GM18870 (cell line): ENCODE data around the gene SLC7A7.
"Not testable (repeated sequence)": the region's sequence is repeated elsewhere in the genome, so short reads cannot be mapped to it uniquely, and the experiment has no call there.

Experiments
- ATAC-seq: cut with Tn5 transposase; IDR thresholded peaks from one replicate; pipeline ENCODE4 v1.9.1; 2021; ENCODE audit warnings: moderate library complexity; ENCODE audit not compliant: unreplicated experiment

The SLC7A7 gene

DNA sequence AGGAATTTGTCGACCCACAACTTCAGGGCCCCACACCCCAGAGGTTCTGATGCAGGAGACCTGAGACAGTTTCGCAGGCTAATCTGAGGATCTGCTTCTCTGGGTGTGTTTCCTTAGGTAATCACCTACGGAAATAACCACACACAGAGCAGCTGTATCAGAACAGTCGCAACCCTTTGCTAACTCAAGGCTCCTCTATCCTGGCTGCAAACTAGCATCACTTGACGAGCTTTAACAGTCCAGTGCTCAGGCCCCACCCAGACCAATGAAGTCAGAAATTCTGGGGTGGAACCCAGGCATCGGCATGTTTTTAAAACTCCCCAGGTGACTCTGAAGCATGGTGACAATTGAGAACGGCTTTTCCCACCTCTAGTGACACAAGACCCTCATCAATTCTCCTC lies 20.7 kb downstream of the SLC7A7 start:
- peak; percentile 39 for ATAC-seq

DNA sequence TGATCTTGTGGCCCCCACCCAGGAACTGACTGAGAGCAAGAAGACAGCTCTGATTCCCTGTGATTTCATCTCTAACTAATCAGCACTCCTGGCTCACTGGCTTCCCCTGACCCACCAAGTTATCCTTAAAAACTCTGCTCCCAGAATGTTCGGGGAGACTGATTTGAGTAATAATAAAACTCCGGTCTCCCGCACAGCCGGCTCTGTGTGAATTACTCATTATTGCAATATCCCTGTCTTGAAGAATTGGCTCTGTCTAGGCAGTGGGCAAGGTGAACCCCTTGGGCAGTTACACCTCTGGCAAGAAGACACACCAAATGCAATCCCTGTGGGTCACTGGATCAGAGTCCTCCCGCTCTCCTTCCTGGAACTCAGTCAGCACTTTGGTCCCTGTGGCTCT lies 21.3 kb downstream of the SLC7A7 start:
- no peak for ATAC-seq

DNA sequence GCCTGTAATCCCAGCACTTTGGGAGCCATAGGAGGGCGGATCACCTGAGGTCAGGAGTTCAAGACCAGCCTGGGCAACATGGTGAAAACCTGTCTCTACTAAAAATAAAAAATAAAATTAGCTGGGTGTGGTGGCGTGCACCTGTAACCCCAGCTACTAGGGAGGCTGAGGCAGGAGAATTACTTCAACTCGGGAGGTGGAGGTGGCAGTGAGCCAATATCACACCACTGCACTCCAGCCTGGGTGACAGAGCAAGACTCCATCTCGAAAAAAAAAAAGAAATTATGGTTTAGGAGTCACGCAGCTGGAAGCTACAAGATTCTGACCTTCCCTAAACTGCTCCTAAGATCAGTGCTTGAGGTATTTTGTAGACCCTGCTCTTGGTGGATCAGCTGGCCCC lies 21.7 kb downstream of the SLC7A7 start:
- not testable (repeated sequence) for ATAC-seq

DNA sequence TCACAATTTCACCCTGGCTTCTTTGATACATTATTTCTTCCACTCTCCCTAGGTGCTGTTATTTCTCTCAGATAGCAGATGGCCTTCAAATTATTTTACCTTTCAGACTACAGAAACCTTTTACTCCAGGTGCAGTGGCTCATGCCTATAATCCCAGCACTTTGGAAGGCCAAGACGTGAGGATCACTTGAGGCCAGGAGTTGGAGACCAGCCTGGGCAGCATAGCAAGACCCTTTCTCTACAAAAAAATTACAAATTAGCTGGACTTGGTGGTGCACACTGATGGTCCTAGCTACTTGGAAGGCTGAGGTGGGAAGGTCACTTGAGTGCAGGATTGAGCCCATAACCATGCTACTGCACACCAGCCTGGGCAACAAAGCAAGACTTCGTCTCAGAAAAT lies 23.1 kb downstream of the SLC7A7 start:
- ATAC-seq: no peak

- ATAC-seq: no peak
These were observed 23.9 kb downstream of the SLC7A7 start for GRCh38 chr14:22791301-22791700.

GRCh38 chr14:22786685-22787084 lies 28.6 kb downstream of the SLC7A7 start:
- ATAC-seq: no peak

GRCh38 chr14:22781301-22781991 lies 33.8 kb downstream of the SLC7A7 start:
- ATAC-seq: no peak

GRCh38 chr14:22780941-22781300 lies 34.3 kb downstream of the SLC7A7 start:
- no peak for ATAC-seq

GRCh38 chr14:22780105-22780679 lies 35.0 kb downstream of the SLC7A7 start:
- ATAC-seq: no peak

GRCh38 chr14:22778084-22778483 lies 37.2 kb downstream of the SLC7A7 start:
- ATAC-seq: no peak

DNA sequence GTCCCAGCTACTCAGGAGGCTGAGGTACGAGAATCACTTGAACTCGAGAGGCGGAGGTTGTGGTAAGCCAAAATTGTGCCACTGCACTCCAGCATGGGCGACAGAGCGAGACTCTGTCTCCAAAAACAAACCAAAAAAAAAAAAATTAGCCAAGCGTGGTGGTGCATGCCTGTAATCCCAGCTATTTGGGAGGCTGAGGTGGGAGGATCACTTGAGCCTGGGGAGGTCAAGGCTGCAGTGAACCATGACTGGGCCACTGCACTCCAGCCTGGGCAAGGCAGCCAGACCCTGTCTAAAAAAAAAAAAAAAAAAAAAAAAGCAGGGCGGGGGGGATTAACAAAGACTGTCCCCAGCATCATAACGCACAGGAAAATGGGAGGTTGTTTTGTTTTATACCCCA lies 38.4 kb downstream of the SLC7A7 start:
- not testable (repeated sequence) for ATAC-seq

DNA sequence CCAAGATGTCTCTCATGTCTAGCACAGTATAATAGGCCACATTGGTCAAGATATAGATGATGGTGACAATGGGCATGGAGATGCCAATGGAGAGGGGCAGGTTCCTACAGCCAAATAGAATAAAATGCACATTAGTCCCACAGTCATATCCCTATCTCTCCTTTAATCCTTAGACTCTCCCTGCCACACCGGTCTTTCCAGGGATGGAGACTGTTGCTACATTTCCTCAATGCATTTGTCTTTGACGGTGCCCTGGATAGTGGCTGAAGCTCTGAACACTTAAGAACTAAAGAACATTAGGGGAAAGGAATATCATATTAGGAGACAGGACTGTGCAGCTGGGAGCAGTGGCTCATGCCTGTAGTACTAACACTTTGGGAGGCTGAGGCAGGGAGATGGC lies 39.0 kb downstream of the SLC7A7 start:
- no peak for ATAC-seq

- no peak for ATAC-seq
These were observed 41.1 kb downstream of the SLC7A7 start for GRCh38 chr14:22774011-22774706.

DNA sequence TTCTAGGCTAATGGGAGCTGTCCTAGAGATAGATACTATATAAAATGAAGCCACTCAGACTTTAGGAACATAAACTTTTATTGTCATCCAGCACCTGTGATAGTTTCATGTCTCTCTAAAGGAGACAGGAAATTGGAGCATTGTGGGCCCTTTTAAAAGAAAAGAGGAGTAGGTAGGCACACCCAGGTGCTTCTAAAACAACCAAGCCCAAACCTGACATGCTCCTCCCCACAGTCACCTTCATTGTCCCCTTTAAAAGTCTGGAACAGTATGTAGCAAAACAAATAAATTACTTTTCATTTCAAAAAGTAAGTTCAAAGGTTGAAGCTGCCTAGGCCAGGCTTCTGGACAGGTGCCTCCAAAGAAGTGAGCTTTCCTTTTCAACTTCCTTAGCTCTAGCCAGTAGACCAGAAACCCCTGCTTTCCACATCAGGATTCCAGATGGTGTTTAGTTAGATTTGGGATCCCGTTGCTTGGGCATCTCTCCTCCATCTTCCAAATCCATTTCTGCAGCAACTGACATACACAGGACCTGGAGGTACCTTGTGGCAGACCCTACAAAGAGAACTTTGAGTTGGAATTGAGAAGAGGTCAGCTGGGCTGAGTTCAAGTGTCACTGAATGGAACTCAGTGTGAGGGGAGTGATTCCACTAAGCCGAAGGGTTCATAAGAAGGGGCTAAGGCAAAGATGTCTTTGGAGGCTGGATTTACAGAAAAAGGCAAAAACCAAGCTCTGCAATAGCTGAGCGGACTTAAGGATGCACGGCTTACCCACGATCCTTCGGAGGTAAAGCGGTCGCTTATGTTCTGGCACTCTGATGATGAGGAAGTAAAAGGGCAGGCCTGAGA lies 41.8 kb downstream of the SLC7A7 start:
- no peak for ATAC-seq

DNA sequence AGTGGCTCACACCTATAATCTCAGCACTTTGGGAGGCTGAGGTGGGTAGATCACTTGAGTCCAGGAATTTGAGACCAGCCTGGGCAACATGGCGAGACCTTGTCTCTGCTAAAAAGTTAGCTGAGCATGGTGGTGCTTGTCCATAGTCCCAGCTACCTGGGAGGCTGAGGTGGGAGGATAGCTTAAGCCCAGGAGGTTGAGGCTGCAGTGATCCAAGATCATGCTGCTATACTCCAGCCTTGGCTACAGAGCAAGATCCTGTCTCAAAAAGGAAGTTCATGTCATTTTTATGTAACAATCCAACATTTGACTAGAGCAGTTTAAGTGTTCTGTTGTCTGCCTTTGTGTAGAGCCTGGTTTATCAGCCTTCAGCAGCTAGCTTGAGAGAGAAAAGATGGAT lies 42.5 kb downstream of the SLC7A7 start:
- no peak for ATAC-seq

GRCh38 chr14:22770481-22771187 lies 44.6 kb downstream of the SLC7A7 start:
- no peak for ATAC-seq

GRCh38 chr14:22769369-22769768 lies 45.9 kb downstream of the SLC7A7 start:
- ATAC-seq: no peak

GRCh38 chr14:22768947-22769346 lies 46.3 kb downstream of the SLC7A7 start:
- ATAC-seq: no peak

DNA sequence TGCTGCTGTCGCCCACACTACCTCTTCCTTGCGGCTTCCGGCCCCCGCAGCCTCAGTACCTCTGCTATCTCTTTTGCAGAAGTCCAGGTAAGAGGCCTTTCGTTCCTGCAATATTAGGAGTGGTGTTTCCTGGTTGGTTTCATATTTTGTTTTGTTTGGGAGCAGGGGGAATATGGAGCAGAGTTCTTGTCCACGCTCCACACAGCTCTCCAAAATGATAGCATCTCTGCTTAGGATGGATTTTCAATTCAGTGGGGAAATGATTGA lies 48.0 kb downstream of the SLC7A7 start:
- no peak for ATAC-seq

DNA sequence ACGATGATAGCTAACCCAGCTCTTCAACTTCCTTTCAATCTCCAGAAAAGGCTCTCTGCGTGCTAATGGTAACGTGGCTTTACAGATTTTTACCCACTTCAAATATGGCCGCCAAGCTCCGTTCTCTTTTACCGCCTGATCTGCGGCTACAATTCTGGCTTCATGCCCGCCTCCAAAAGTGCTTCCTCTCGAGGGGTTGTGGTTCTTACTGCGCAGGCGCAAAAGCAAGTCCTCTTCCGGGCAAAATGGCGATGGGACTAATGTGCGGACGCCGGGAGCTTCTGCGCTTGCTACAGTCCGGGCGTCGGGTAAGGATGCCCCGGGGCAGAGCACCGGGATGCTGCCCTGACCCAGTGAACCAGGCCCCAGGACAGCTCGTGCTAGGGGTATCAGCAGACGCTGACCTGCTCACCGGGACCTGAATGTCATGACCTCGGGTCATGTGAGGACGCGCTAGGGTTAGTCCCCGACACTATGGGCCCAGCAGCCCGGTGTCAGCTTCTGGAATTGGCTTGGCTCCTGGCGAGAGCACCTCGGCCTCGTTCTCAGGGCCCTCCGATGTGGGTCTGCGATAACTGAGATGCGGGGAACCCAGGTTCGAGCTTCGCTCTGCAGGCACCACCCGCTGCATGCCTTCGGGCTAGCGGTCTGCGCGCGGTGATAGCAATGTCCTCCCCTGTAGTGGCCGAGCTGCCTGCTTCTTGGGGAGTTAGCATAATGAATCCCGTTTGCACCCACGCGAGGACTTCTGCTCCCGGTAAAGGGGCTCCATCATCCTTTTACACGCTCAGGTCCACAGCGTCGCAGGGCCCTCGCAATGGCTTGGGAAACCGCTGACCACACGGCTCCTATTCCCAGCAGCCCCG lies 48.5 kb downstream of the SLC7A7 start, which contains the start of gene OXA1L:
OXA1L (plus strand) TSS at position 232 of the 866 bp plus-strand sequence; CDS start at position 246, 14 bp downstream.
- peak; percentile 71 for ATAC-seq
